ENCODE data around the gene PPAN. TPM values are rescaled to one million over a fixed set of nuclear protein-coding genes. Genes with fewer than 3 reads are reported as not detected.

PPAN gene
- total and polyA plus RNA-seq, 4 donors = 15.0 to 61.4 (median 47.5) TPM

GRCh38 chr19:10132905-10133304 is 26.7 kb downstream of the PPAN start:
- TF ChIP-seq, protein P1, sequence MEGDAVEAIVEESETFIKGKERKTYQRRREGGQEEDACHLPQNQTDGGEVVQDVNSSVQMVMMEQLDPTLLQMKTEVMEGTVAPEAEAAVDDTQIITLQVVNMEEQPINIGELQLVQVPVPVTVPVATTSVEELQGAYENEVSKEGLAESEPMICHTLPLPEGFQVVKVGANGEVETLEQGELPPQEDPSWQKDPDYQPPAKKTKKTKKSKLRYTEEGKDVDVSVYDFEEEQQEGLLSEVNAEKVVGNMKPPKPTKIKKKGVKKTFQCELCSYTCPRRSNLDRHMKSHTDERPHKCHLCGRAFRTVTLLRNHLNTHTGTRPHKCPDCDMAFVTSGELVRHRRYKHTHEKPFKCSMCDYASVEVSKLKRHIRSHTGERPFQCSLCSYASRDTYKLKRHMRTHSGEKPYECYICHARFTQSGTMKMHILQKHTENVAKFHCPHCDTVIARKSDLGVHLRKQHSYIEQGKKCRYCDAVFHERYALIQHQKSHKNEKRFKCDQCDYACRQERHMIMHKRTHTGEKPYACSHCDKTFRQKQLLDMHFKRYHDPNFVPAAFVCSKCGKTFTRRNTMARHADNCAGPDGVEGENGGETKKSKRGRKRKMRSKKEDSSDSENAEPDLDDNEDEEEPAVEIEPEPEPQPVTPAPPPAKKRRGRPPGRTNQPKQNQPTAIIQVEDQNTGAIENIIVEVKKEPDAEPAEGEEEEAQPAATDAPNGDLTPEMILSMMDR (IDR thresholded peaks at IDR 0.05; ENCODE audit: control extremely low read depth, extremely low read depth) = no peak
- 87 to 89% methylated on average over 7 of the region's 7 CpGs for WGBS, 2 donors

GRCh38 chr19:10133596-10133995 is 27.4 kb downstream of the PPAN start:
- H3K4me1 ChIP-seq (ENCODE audit: control insufficient read depth in 5 of 5, insufficient read depth in 5 of 5, low read length in 5 of 5) = no peaks in the 10 kb centered on the region
- H3K27ac ChIP-seq (ENCODE audit: low read depth in 1 of 2, low read length in 1 of 2) = no peak overlapping the region
- H3K27me3 ChIP-seq (ENCODE audit: control insufficient read depth in 3 of 3, insufficient read depth in 3 of 3, low read length in 2 of 3) = no peaks in the 10 kb centered on the region
- no peak overlapping the region for H3K9ac ChIP-seq (ENCODE audit: insufficient read depth in 1 of 2, low read length in 2 of 2)
- H3K4me3 ChIP-seq = no peak overlapping the region
- peaks cover 7 to 46% (median 34%) of the 10 kb centered on the region in 4 donors for H3K36me3 ChIP-seq (ENCODE audit: control insufficient read depth in 4 of 4, insufficient read depth in 4 of 4, low read length in 4 of 4)
- peaks cover 0 to 3% (median 0%) of the 10 kb centered on the region in 4 donors for H3K9me3 ChIP-seq (ENCODE audit: control insufficient read depth in 4 of 4, insufficient read depth in 3 of 4, low read length in 3 of 4)
- TF ChIP-seq, protein P1 (IDR thresholded peaks at IDR 0.05; ENCODE audit: control extremely low read depth, extremely low read depth) = no peak
- no peak for ATAC-seq (ENCODE audit: insufficient read depth, low FRiP score)
- DNase-seq = no peak
- WGBS, 2 donors = 85 to 86% methylated on average over 11 of the region's 11 CpGs

More at GRCh38 chr19:10132905-10133304, 26.7 kb downstream of the PPAN start:
- Histone ChIP-seq H3K4me3 (no peak overlapping the region), H3K9ac (ENCODE audit: insufficient read depth in 1 of 2, low read length in 2 of 2) (no peak overlapping the region), H3K36me3 (ENCODE audit: control insufficient read depth in 4 of 4, insufficient read depth in 4 of 4, low read length in 4 of 4) (peaks cover 6 to 39% (median 28%) of the 10 kb centered on the region in 4 donors), H3K27me3 (ENCODE audit: control insufficient read depth in 3 of 3, insufficient read depth in 3 of 3, low read length in 2 of 3) (no peaks in the 10 kb centered on the region), H3K4me1 (ENCODE audit: control insufficient read depth in 5 of 5, insufficient read depth in 5 of 5, low read length in 5 of 5) (no peaks in the 10 kb centered on the region), H3K9me3 (ENCODE audit: control insufficient read depth in 4 of 4, insufficient read depth in 3 of 4, low read length in 3 of 4) (peaks cover 0 to 3% (median 0%) of the 10 kb centered on the region in 4 donors), H3K27ac (ENCODE audit: low read depth in 1 of 2, low read length in 1 of 2) (no peak overlapping the region)
- no peak for ATAC-seq (ENCODE audit: insufficient read depth, low FRiP score)
- DNase-seq = no peak

GRCh38 chr19:10134040-10134439 is 27.9 kb downstream of the PPAN start:
- Histone ChIP-seq H3K27ac (ENCODE audit: low read depth in 1 of 2, low read length in 1 of 2) (peak overlapping the region in 1 of 2 donors; percentile 6), H3K27me3 (ENCODE audit: control insufficient read depth in 3 of 3, insufficient read depth in 3 of 3, low read length in 2 of 3) (no peaks in the 10 kb centered on the region), H3K9me3 (ENCODE audit: control insufficient read depth in 4 of 4, insufficient read depth in 3 of 4, low read length in 3 of 4) (peaks cover 0 to 3% (median 0%) of the 10 kb centered on the region in 4 donors), H3K36me3 (ENCODE audit: control insufficient read depth in 4 of 4, insufficient read depth in 4 of 4, low read length in 4 of 4) (peaks cover 7 to 50% (median 37%) of the 10 kb centered on the region in 4 donors), H3K4me1 (ENCODE audit: control insufficient read depth in 5 of 5, insufficient read depth in 5 of 5, low read length in 5 of 5) (no peaks in the 10 kb centered on the region), H3K9ac (ENCODE audit: insufficient read depth in 1 of 2, low read length in 2 of 2) (no peak overlapping the region), H3K4me3 (no peak overlapping the region)
- WGBS, 2 donors = 88 to 93% methylated on average over 9 of the region's 9 CpGs
- ATAC-seq (ENCODE audit: insufficient read depth, low FRiP score) (no peak), DNase-seq (no peak)
- TF ChIP-seq, protein P1 (IDR thresholded peaks at IDR 0.05; ENCODE audit: control extremely low read depth, extremely low read depth) = no peak

All from lung (tissue), 12 donors.